ACHN (cell line): Measurements from ENCODE around the gene TBCD.
"Not testable (repeated sequence)": the region's sequence is repeated elsewhere in the genome, so short reads cannot be mapped to it uniquely, and the experiment has no call there.

Source experiments
- DNase-seq: peaks from one replicate; pipeline ENCODE4 v3.0.0-alpha.2; 2015
- in situ Hi-C: cut with HindIII; loops from 2 replicates; pipeline ENCODE4 v1.10.0; 2017; ENCODE audit warnings: low sequenced_read_pairs, low pct_ligation_motif_present, low pct_unique_long_range_greater_than_20kb

The TBCD gene

GRCh38 chr17:82960419-82961271, 208.8 kb downstream of the TBCD start:
- in situ Hi-C loops, result no loop called here

DNA sequence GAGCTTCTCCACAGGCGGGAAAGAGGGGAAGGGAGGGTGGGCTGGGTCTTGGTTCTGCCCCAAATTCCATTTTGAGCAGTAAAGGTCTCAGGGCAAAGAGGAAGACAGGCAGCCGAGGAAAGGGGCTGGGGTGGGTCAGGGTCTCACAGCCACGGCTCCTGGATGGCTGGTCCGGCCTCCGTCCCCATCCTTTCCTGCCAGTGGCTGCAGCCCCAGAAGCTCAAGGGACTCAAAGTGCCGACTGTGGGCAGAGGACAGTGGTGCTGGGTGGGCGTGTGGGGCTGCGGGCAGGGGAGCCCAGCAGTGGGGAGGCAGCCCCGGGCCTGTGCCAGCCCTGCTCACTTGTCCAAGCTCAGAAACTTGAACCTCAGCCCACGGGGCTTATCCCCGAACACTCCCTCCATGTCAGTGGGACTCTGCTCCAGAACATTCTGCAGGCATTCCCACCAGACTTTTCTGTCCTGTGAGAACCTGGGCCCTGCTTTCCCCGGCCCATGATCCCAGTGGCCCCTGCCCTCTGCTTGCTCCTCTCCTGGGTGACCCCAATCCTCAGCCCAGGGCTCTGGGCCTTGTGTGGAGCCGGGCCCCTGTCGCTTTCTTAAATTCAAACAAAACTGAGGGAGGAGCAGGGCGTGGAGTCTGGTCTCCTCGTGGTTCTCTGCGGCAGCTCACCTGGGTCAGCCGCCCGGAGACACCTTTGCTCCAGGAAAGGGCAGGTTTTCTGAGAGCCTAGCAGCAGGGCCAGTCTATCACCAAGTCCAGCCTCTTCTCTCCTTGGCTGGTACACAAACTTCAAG, 209.7 kb downstream of the TBCD start:
- in situ Hi-C loops, result no loop called here
- DNase-seq, result no peak

More at GRCh38 chr17:82960419-82961271, 208.8 kb downstream of the TBCD start:
- DNase-seq, result no peak

DNA sequence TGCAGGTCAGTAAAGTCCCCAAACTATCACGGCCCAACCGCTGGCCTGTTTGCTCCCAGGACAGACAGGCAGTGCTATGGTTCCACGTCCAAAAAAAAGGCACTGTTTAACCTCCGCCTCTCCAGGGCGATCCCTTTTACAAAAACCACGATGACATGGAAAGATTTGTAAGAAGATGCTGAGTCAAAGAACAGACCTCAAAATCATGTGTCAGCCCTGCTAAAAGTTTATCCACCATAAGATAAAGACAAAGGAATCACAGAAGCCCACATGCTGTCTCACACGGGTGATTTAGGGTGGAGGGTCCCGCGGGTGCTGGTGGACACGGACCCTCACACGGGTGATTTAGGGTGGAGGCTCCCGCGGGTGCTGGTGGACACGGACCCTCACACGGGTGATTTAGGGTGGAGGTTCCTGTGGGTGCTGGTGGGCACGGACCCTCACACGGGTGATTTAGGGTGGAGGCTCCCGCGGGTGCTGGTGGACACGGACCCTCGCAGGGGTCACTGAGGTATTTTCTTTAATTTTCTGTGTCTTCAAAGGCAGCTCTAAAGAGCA, 210.4 kb downstream of the TBCD start:
- no peak for DNase-seq
- in situ Hi-C loops, result no loop called here

DNA sequence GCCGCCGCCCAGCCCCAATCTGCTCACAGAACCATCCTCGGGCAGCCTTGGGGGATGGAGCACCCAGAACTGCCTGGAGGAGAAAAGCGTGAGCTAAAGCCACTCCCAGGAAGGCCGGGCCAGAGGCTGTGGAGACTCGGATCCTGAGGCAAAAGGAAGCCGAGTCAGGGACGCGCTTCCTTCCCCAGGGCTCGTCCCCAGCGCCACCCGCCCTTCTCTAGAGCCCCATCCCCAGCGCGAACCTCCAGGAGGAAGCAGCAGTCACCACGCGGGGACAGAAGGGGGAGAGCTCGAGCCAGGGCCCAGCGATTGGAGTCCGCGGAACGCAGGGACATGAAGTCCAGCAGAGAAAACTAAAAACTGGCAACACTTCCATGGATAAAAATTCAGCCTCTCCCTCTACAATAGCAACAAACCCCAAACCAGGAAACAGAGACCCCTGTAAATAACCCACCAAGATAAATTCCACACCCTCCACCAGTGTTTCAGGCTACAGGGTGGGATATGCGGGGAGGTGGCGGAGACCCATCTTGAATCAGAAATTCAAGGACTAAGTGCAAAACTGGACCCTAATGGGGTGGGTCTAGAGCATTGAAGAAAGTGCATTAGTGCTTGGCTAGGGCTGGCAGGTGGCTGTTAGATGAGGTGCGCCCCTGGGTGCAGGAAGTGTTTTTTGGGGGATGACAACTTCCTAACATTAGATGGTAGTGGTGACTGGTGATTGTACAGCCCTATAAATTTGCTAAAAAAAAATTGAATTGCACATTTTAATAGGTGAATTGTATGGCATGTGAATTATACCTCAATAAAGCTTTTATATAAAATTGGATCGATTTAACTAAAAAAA, 211.5 kb downstream of the TBCD start:
- in situ Hi-C loops, result no loop called here
- DNase-seq, result no peak

DNA sequence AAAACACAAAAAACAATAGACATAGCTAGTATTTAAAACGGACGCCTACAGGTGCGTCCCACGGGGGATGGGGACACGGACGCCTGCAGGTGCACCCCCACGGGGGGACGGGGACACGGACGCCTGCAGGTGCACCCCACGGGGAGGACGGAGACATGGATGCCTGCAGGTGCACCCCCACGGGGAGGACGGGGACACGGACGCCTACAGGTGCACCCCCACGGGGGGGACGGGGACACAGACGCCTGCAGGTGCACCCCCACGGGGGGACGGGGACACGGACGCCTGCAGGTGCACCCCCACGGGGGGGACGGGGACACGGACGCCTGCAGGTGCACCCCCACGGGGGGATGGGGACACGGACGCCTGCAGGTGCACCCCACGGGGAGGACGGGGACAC, 212.6 kb downstream of the TBCD start:
- DNase-seq, in situ Hi-C loops: not testable (repeated sequence)

DNA sequence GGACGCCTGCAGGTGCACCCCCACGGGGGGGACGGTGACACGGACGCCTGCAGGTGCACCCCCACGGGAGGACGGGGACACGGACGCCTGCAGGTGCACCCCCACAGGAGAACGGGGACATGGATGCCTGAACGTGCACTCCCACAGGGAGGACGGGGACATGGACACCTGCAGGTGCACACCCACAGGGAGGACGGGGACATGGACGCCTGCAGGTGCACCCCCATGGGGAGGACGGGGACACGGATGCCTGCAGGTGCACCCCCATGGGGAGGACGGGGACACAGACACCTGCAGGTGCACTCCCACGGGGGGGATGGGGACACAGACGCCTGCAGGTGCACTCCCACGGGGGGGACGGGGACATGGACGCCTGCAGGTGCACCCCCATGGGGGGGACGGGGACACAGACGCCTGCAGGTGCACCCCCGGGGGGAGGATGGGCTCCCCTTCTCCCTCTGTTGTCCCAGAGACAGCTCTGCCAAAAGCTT, 213.0 kb downstream of the TBCD start:
- in situ Hi-C loops, result no loop called here
- DNase-seq, result no peak

DNA sequence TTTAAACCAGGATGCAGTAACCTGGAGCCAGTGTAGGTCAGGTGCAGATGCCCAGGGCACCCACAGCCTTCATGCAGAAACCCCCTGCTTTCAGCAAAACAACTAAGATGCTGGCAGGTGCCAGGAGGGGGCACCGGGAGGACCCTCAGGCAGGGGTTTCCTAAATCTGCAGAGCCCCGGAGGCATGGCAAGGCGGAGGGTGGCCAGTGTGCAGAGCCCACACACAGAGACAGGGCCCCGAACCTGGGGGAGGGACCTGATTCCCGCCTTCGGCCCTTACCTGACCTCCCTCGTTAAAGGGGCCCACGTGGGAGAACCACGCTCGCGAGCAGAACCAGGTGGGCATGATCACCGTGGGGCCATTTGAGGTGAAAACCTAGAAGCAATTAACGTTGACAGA, 213.5 kb downstream of the TBCD start:
- DNase-seq, result no peak
- in situ Hi-C loops, result no loop called here

- in situ Hi-C loops, result no loop called here
- DNase-seq, result no peak
Measured at GRCh38 chr17:82966415-82966814, 214.6 kb downstream of the TBCD start.

- in situ Hi-C loops, result no loop called here
- DNase-seq, result no peak
Measured at GRCh38 chr17:82967268-82968032, 215.6 kb downstream of the TBCD start.

DNA sequence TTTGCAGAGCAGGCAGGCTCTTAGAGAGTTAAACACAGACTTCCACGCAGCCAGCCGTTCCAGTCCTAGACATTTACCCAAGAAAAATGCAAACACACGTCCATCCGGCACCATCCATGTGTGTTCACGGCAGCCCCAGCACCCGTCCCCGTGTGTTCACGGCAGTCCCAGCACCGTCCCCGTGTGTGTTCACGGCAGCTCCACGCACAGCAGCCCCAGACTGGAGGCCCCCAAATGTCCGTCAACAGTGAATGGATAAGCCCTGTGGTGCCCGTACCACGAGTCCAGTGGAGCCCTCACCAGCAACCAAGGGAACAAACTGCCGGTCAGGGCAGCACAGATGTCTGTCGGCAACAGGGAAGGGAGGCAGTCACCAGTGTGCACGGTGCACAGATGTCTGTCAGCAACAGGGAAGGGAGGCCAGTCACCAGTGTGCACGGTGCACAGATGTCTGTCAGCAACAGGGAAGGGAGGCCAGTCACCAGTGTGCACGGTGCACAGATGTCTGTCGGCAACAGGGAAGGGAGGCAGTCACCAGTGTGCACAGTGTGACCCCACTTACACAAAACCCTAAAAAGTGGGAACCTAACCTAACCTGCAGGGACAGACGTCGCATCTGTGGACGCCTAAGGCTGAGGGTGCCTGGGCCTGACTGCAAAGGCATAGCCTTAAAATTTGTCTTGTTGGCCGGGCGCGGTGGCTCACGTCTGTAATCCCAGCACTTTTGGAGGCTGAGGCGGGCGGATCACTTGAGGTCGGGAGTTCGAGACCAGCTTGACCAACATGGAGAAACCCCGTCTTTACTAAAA, 216.4 kb downstream of the TBCD start:
- DNase-seq, in situ Hi-C loops: not testable (repeated sequence)

GRCh38 chr17:82970067-82970466, 218.2 kb downstream of the TBCD start:
- DNase-seq, result no peak
- in situ Hi-C loops, result no loop called here

GRCh38 chr17:82970818-82971590, 219.1 kb downstream of the TBCD start:
- in situ Hi-C loops, result no loop called here
- no peak for DNase-seq

DNA sequence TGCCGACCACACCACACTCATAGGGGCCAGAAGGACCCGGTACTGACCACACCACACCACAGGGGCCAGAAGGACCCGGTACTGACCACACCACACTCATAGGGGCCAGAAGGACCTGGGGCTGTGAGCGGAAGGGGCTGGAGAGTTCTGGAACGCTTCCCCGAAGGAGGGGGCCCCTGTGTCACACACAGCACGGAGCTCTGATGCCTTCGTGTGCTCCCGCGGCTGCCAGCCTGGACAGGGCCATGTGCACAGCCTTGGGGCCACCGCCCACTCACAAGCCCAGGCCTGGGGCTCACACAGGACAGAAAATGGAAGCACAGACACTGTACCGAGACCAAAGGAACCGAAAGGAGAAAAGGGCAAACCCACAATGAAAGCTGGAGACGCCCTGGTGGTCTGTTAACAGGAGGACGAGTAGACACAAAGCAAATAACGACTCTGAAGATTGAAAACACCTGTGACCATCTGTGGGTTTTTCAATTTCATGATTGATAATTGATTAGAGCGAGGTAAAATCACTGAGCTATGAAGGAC, 221.0 kb downstream of the TBCD start:
- in situ Hi-C loops, result no loop called here
- DNase-seq, result no peak

GRCh38 chr17:82973456-82974135, 221.7 kb downstream of the TBCD start:
- no peak for DNase-seq
- in situ Hi-C loops, result no loop called here

DNA sequence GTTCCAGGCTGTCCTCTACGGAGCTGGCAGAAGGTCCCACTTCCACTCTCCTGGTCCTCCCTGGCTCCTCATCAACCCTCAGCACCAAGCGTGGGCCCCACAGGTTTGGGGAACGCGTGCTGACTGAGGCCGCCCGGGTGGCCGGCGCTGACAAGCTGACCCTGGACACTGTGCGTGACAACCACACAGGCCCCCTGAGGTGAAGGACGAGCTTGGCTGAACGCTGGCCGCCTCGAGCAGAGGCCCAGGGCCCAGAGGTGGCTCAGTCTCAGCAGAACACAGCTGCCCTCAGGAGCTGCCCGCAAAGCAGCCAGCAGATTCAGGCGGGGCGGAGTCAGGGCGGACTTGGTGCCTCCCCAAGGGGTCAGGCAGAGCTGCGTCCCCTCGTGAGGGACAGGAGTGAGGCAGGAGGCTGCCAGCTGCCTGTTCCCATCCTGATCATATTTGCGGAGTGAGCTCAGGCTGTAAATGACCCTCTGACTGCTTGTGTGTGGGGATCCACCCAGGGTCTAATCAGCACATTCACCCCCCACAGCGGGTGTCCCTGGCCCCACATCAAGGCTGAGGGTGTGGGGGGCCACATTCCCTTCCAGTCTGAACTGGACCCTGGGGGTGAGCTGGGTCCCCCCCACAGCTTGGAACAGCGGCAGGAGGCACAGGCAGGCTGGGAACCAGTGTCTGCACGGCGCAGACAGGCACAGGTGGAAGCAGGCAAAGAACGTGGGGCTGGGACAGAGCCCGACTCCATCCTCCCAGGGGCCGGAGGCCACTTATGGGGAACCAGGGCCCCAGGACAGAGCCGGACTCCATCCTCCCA, 222.5 kb downstream of the TBCD start:
- DNase-seq, result no peak
- in situ Hi-C loops, result no loop called here
